Neural progenitor cell (in vitro differentiated cells): ENCODE data around the gene ZFP82. TPM values are rescaled to one million over a fixed set of nuclear protein-coding genes. Genes with fewer than 3 reads are reported as not detected.

Source experiments
- DNase-seq: peaks from one replicate; pipeline ENCODE4 v3.0.0-alpha.2; 2016; ENCODE audit warnings: low spot score
- H2AFZ ChIP-seq: fragments of 200-600 bp; sonication (generic); replicated peaks from 2 replicates; pipeline ENCODE4 v1.6.1; 2016; ENCODE audit warnings: antibody characterized with exemption
- H3F3A ChIP-seq: fragments of 200-600 bp; sonication (generic); 2 replicates; pipeline ENCODE4 v1.6.1; 2016; ENCODE audit warnings: antibody characterized with exemption, low read depth
- H3K27ac ChIP-seq: fragments of 200-600 bp; sonication (generic); 2 replicates; pipeline ENCODE4 v1.5.1; 2016; ENCODE audit warnings: mild to moderate bottlenecking
- H3K27me3 ChIP-seq: fragments of 200-600 bp; sonication (generic); 2 replicates; pipeline ENCODE4 v1.6.1; 2016; ENCODE audit warnings: mild to moderate bottlenecking, moderate library complexity
- H3K36me3 ChIP-seq: fragments of 200-600 bp; sonication (generic); 2 replicates; pipeline ENCODE4 v1.5.1; 2016
- H3K4me1 ChIP-seq: fragments of 200-600 bp; sonication (generic); 2 replicates; pipeline ENCODE4 v1.6.1; 2016; ENCODE audit warnings: mixed run types
- H3K4me2 ChIP-seq: fragments of 200-600 bp; sonication (generic); 2 replicates; pipeline ENCODE4 v1.6.1; 2016
- H3K4me3 ChIP-seq: fragments of 200-600 bp; sonication (generic); 2 replicates; pipeline ENCODE4 v1.5.1; 2016
- H3K79me2 ChIP-seq: fragments of 200-600 bp; sonication (generic); 2 replicates; pipeline ENCODE4 v1.6.1; 2016; ENCODE audit warnings: low read depth
- H3K9ac ChIP-seq: fragments of 200-600 bp; sonication (generic); 2 replicates; pipeline ENCODE4 v1.6.1; 2016
- H3K9me3 ChIP-seq: fragments of 200-600 bp; sonication (generic); 2 replicates; pipeline ENCODE4 v1.5.1; 2016; ENCODE audit warnings: low read depth
- H4K20me1 ChIP-seq: fragments of 200-600 bp; sonication (generic); 2 replicates; pipeline ENCODE4 v1.6.1; 2016; ENCODE audit warnings: low read depth
- H3K27ac Mint-ChIP-seq: 3 replicates; pipeline ENCODE4 v1.8.0; 2021; ENCODE audit warnings: mixed read lengths
- H3K27me3 Mint-ChIP-seq: 2 replicates; pipeline ENCODE4 v1.8.0; 2022; ENCODE audit warnings: low read depth, mild to moderate bottlenecking, inconsistent platforms, moderate library complexity, mixed read lengths; ENCODE audit not compliant: insufficient read depth
- H3K36me3 Mint-ChIP-seq: 3 replicates; pipeline ENCODE4 v1.8.0; 2021; ENCODE audit warnings: mixed read lengths
- H3K4me1 Mint-ChIP-seq: 3 replicates; pipeline ENCODE4 v1.8.0; 2021; ENCODE audit warnings: mixed read lengths
- H3K4me3 Mint-ChIP-seq: 3 replicates; pipeline ENCODE4 v1.8.0; 2021; ENCODE audit warnings: mild to moderate bottlenecking, moderate library complexity, mixed read lengths
- H3K9me3 Mint-ChIP-seq: 3 replicates; pipeline ENCODE4 v1.8.0; 2020; ENCODE audit warnings: mixed read lengths
- CTCF ChIP-seq: fragments of 200-600 bp; sonication (generic); IDR thresholded peaks from 2 replicates; pipeline ENCODE4 v1.5.1; 2017; ENCODE audit warnings: antibody characterized with exemption, mild to moderate bottlenecking
- EZH2 ChIP-seq: fragments of 200-600 bp; sonication (generic); IDR thresholded peaks from 2 replicates; pipeline ENCODE4 v1.6.1; 2017; ENCODE audit warnings: antibody characterized with exemption, mild to moderate bottlenecking, moderate library complexity
- EZH2phosphoT487 ChIP-seq: fragments of 200-600 bp; sonication (generic); IDR thresholded peaks from 2 replicates; pipeline ENCODE4 v1.6.1; 2017; ENCODE audit warnings: antibody characterized with exemption
- total RNA-seq: library from RNA; depleted of rRNA; stranded (reverse); fragments of >200 nt; gene quantifications from 2 replicates; pipeline ENCODE4 v1.2.3, GENCODE V29; 2015; ENCODE audit warnings: low replicate concordance

ZFP82 gene
- total RNA-seq = 19.5 and 26.1 TPM in 2 replicates

- H3K36me3 ChIP-seq = peaks cover 9% of the 10 kb centered on the region
- Mint-ChIP-seq H3K27me3 (peaks cover 5% of the 10 kb centered on the region), H3K4me1 (peaks cover 5% of the 10 kb centered on the region), H3K36me3 (peaks cover 28% of the 10 kb centered on the region), H3K4me3 (peak within 1 kb of the TSS; percentile 90), H3K9me3 (peaks cover 58% of the 10 kb centered on the region), H3K27ac (peak within 1 kb of the TSS; percentile 90)
- H3K27me3 ChIP-seq = peaks cover 34% of the 10 kb centered on the region
- peak within 1 kb of the TSS; percentile 24 for H3K27ac ChIP-seq
- no peaks in the 10 kb centered on the region for H3F3A ChIP-seq
- no peak for TF ChIP-seq EZH2
- no peak for TF ChIP-seq EZH2phosphoT487
- no peak for TF ChIP-seq CTCF
- DNase-seq = peak; percentile 95
- H2AFZ ChIP-seq = peak within 1 kb of the TSS; percentile 48
- H3K4me3 ChIP-seq = peak within 1 kb of the TSS; percentile 59
- H4K20me1 ChIP-seq = no peaks in the 10 kb centered on the region
- H3K9me3 ChIP-seq = no peaks in the 10 kb centered on the region
- H3K4me2 ChIP-seq = peak within 1 kb of the TSS; percentile 83
- H3K79me2 ChIP-seq = peaks cover 48% of the 10 kb centered on the region
- H3K4me1 ChIP-seq = peaks cover 7% of the 10 kb centered on the region
- peak within 1 kb of the TSS; percentile 39 for H3K9ac ChIP-seq
Observed at GRCh38 chr19:36418287-36419001, at the start of gene ZFP82. TSS of gene ZFP82 (minus strand) at chr19:36418644. CDS start at chr19:36409789, 8,855 bp downstream.

- peaks cover 9% of the 10 kb centered on the region for H3K36me3 ChIP-seq
- Mint-ChIP-seq H3K4me1 (no peaks in the 10 kb centered on the region), H3K27me3 (peaks cover 3% of the 10 kb centered on the region), H3K36me3 (peaks cover 60% of the 10 kb centered on the region), H3K27ac (no peak overlapping the region), H3K4me3 (no peak overlapping the region), H3K9me3 (peaks cover 58% of the 10 kb centered on the region)
- no peak overlapping the region for H3K4me3 ChIP-seq
- no peak overlapping the region for H2AFZ ChIP-seq
- H3K9ac ChIP-seq = no peak overlapping the region
- H3K4me2 ChIP-seq = no peak overlapping the region
- no peaks in the 10 kb centered on the region for H3K4me1 ChIP-seq
- no peaks in the 10 kb centered on the region for H3F3A ChIP-seq
- no peaks in the 10 kb centered on the region for H4K20me1 ChIP-seq
- no peaks in the 10 kb centered on the region for H3K79me2 ChIP-seq
- H3K27me3 ChIP-seq = no peaks in the 10 kb centered on the region
- no peak overlapping the region for H3K27ac ChIP-seq
- no peak for TF ChIP-seq CTCF
- TF ChIP-seq EZH2 = no peak
- no peak for TF ChIP-seq EZH2phosphoT487
- H3K9me3 ChIP-seq = no peaks in the 10 kb centered on the region
- no peak for DNase-seq
Observed at GRCh38 chr19:36460046-36460445, 41.6 kb upstream of the ZFP82 start.

GRCh38 chr19:36456831-36457230 is 38.4 kb upstream of the ZFP82 start:
- Histone ChIP-seq H3K79me2 (no peaks in the 10 kb centered on the region), H3K4me2 (no peak overlapping the region), H3K4me1 (no peaks in the 10 kb centered on the region), H3K27ac (no peak overlapping the region), H3K9me3 (peaks cover 10% of the 10 kb centered on the region), H3K36me3 (peaks cover 28% of the 10 kb centered on the region), H3K9ac (no peak overlapping the region), H2AFZ (no peak overlapping the region), H4K20me1 (no peaks in the 10 kb centered on the region), H3K27me3 (no peaks in the 10 kb centered on the region), H3F3A (no peaks in the 10 kb centered on the region), H3K4me3 (no peak overlapping the region)
- H3K36me3 Mint-ChIP-seq = peaks cover 65% of the 10 kb centered on the region
- no peak for TF ChIP-seq EZH2
- TF ChIP-seq EZH2phosphoT487 = no peak
- TF ChIP-seq CTCF = no peak
- H3K27me3 Mint-ChIP-seq = peaks cover 3% of the 10 kb centered on the region
- no peak for DNase-seq
- H3K9me3 Mint-ChIP-seq = peaks cover 70% of the 10 kb centered on the region
- H3K4me3 Mint-ChIP-seq = no peak overlapping the region
- H3K27ac Mint-ChIP-seq = no peak overlapping the region
- H3K4me1 Mint-ChIP-seq = no peaks in the 10 kb centered on the region
